Adrenal gland (tissue), 19 donors: ENCODE measurements around the gene ADGRF3. TPM values are rescaled to one million over a fixed set of nuclear protein-coding genes. Genes with fewer than 3 reads are reported as not detected.
A peak's percentile ranks its signal among the peaks of the same experiment; 100 is the strongest.

Source experiments
- DNase-seq, 7 donors: peaks; one replicate each; pipeline ENCODE4 v3.0.0-alpha.2; 2019 to 2020
- H3K27ac ChIP-seq, 5 donors: fragments of 200-600 bp; sonication (generic) in 4 of 5; 1 replicate in 3 of 5; 2 replicates in 2 of 5; pipeline versions ENCODE4 v1.5.1 to v1.8.0; 2016 to 2020; ENCODE audit warnings: mild to moderate bottlenecking in 1 of 5
- H3K27me3 ChIP-seq: fragments of 200-600 bp; 2 replicates; pipeline ENCODE4 v1.8.0; 2021
- H3K36me3 ChIP-seq, 2 donors: fragments of 200-600 bp; replicated peaks in 1 of 2; 1 replicate in 1 of 2; 2 replicates in 1 of 2; pipeline versions ENCODE4 v1.5.1 to v1.8.0; 2018 to 2022
- H3K4me1 ChIP-seq, 2 donors: fragments of 200-600 bp; replicated peaks in 1 of 2; 1 replicate in 1 of 2; 2 replicates in 1 of 2; pipeline versions ENCODE4 v1.5.1 to v1.8.0; 2018 to 2021
- H3K4me3 ChIP-seq, 4 donors: fragments of 200-600 bp; sonication (generic) in 3 of 4; one replicate each; pipeline ENCODE4 v1.5.1; 2016 to 2018
- H3K9me3 ChIP-seq, 3 donors: fragments of 200-600 bp; sonication (generic) in 1 of 3; replicated peaks in 1 of 3; 1 replicate in 2 of 3; 2 replicates in 1 of 3; pipeline versions ENCODE4 v1.5.1 to v1.8.0; 2016 to 2021
- CTCF ChIP-seq, 6 experiments: fragments of 450-650 bp in 4 of 6; fragments of 200-600 bp in 2 of 6; sonication (generic) in 1 of 6; IDR thresholded peaks; 1 replicate in 5 of 6; 2 replicates in 1 of 6; pipeline versions ENCODE4 v1.5.1 to v1.8.0; 2016 to 2021; ENCODE audit warnings: antibody characterized with exemption in 6 of 6, mild to moderate bottlenecking in 2 of 6, moderate library complexity in 1 of 6
- POLR2A ChIP-seq, 2 donors: fragments of 450-650 bp; IDR thresholded peaks; one replicate each; pipeline ENCODE4 v1.6.1; 2017; ENCODE audit warnings: antibody characterized with exemption in 2 of 2, mild to moderate bottlenecking in 2 of 2, moderate library complexity in 1 of 2
- WGBS, 4 donors: extraction: QIAGEN DNeasy Blood & Tissue Kit in 2 of 4; methylation state at CpG; one replicate each; pipeline versions ENCODE4 v1.1.5 to v1.1.7; 2013 to 2017; 5-methylcytosine and 5-hydroxymethylcytosine counted together
- intact Hi-C, 2 donors: fragments of 100-400 bp; cut with DNase I; formaldehyde crosslinking; loops; one replicate each; pipeline versions ENCODE4 v1.14.1 to v1.15.0; 2022 to 2023
- long read RNA-seq, 10 donors: library from polyadenylated mRNA in 3 of 10; unstranded in 2 of 10; stranded (forward) in 1 of 10; transcript quantifications; one replicate each; pipeline ENCODE4 v2.0.0 and lab custom pipeline, GENCODE V29; 2021 to 2026
- polyA plus RNA-seq, 3 donors: library from polyadenylated mRNA; stranded (reverse); fragments of 200-250 nt in 2 of 3; fragments of 350-450 nt in 1 of 3; fragmentation: Illumina TruSeq in 1 of 3; extraction: RNeasy Lipid Tissue Mini Kit (QIAGEN cat#74804) in 1 of 3; gene quantifications; one replicate each; pipeline ENCODE4 v1.2.3, GENCODE V29; 2013 to 2014
- total RNA-seq, 9 donors: library from RNA; depleted of rRNA in 4 of 9; stranded (reverse); fragments of >200 nt in 4 of 9; fragments of 120-200 nt in 1 of 9; fragmentation: NEBNext Ultra II Directional in 1 of 9; extraction: Animal tissue kit (Norgen Biotek cat#: 25700) in 1 of 9; gene quantifications; one replicate each; pipeline versions ENCODE4 v1.1.0 to v1.2.4, GENCODE V29; 2013 to 2023
- donor health status: healthy with polysubstance abuse.
- donor health status: Bipolar disorder and iron deficiency.
- donor health status: DM: yes; HTN: yes; CAD: no.
- donor health status: DM: no; HTN: no; CAD: no.
- donor health status: DM: no; HTN: no; CAD: no.
- donor health status: DM: yes; HTN: yes; CAD: no.

The ADGRF3 gene
- total RNA-seq (under 1 TPM in 6 of 9 donors, not detected in 3; 0.07 to 0.75 (median 0.22) TPM), polyA plus RNA-seq (under 1 TPM; 0.13 to 0.17 (median 0.16) TPM)
- long read RNA-seq, donor 1, partial matches to known transcripts: 0 of 5 reads
- long read RNA-seq, donor 1, other reads (novel, unspliced or antisense): 5 of 5 reads
- long read RNA-seq, donor 2: 0 reads
- long read RNA-seq, donor 3, partial matches to known transcripts: 0 of 5 reads
- long read RNA-seq, donor 3, other reads (novel, unspliced or antisense): 5 of 5 reads
- long read RNA-seq, donor 4: 0 reads
- long read RNA-seq, donor 5, partial matches to known transcripts: 0 of 1 reads
- long read RNA-seq, donor 5, other reads (novel, unspliced or antisense): 1 of 1 reads
- long read RNA-seq, donor 6: 0 reads
- long read RNA-seq, donor 7: 0 reads
- long read RNA-seq, donor 8, partial matches to known transcripts: 86 of 86 reads
- long read RNA-seq, donor 8, other reads (novel, unspliced or antisense): 0 of 86 reads
- long read RNA-seq, donor 9, partial matches to known transcripts: 6 of 6 reads
- long read RNA-seq, donor 9, other reads (novel, unspliced or antisense): 0 of 6 reads
- long read RNA-seq, donor 10: 0 reads

GRCh38 chr2:26346454-26347053 is at the start of gene ADGRF3:
Gene ADGRF3 (minus strand): TSS chr2:26346789. CDS start chr2:26346234, 555 bp downstream.
- TF ChIP-seq POLR2A (IDR thresholded peaks at IDR 0.05) (peak in 1 of 2 donors; percentile 6), CTCF (IDR thresholded peaks at IDR 0.05) (no peak)
- WGBS, 4 donors: 0 to 1% (median 0%) methylated on average over 27 to 28 of the region's 28 CpGs
- peak; percentile 72 to 84 (median 77) for DNase-seq
- intact Hi-C loops: no loop called here
- Histone ChIP-seq H3K27ac (peak within 1 kb of the TSS; percentile 82 to 98 (median 93)), H3K36me3 (no peaks in the 10 kb centered on the region), H3K4me3 (peak within 1 kb of the TSS; percentile 19 to 96 (median 59)), H3K27me3 (no peaks in the 10 kb centered on the region), H3K9me3 (no peaks in the 10 kb centered on the region), H3K4me1 (peaks cover 10 to 29% of the 10 kb centered on the region in 2 donors)

- Histone ChIP-seq H3K27me3 (no peaks in the 10 kb centered on the region), H3K4me3 (no peak overlapping the region), H3K4me1 (no peaks in the 10 kb centered on the region), H3K36me3 (no peaks in the 10 kb centered on the region), H3K27ac (no peak overlapping the region), H3K9me3 (no peaks in the 10 kb centered on the region)
- TF ChIP-seq POLR2A (IDR thresholded peaks at IDR 0.05) (no peak), CTCF (IDR thresholded peaks at IDR 0.05) (no peak)
- WGBS, 4 donors: 69 to 83% (median 78%) methylated on average over 4 of the region's 4 CpGs
- intact Hi-C loops: no loop called here
- DNase-seq: no peak
Measured at GRCh38 chr2:26395394-26395793, 48.8 kb upstream of the ADGRF3 start.

GRCh38 chr2:26394694-26395093 is 48.1 kb upstream of the ADGRF3 start:
- intact Hi-C loops: no loop called here
- no peaks in the 10 kb centered on the region for H3K27me3 ChIP-seq
- no peak overlapping the region for H3K27ac ChIP-seq
- H3K4me1 ChIP-seq: no peaks in the 10 kb centered on the region
- H3K4me3 ChIP-seq: no peak overlapping the region
- H3K36me3 ChIP-seq: no peaks in the 10 kb centered on the region
- WGBS, 4 donors: 87 to 89% (median 88%) methylated on average over 4 of the region's 4 CpGs
- H3K9me3 ChIP-seq: no peaks in the 10 kb centered on the region
- no peak for TF ChIP-seq CTCF (IDR thresholded peaks at IDR 0.05)
- TF ChIP-seq POLR2A (IDR thresholded peaks at IDR 0.05): no peak
- DNase-seq: no peak

- WGBS, 4 donors: 92 to 98% (median 96%) methylated on average over 4 of the region's 4 CpGs
- TF ChIP-seq CTCF (IDR thresholded peaks at IDR 0.05): no peak
- TF ChIP-seq POLR2A (IDR thresholded peaks at IDR 0.05): no peak
- DNase-seq: no peak
- intact Hi-C loops: no loop called here
- no peak overlapping the region for H3K27ac ChIP-seq
- no peaks in the 10 kb centered on the region for H3K27me3 ChIP-seq
- peaks cover 0 to 12% of the 10 kb centered on the region in 2 donors for H3K36me3 ChIP-seq
- H3K4me3 ChIP-seq: no peak overlapping the region
- H3K9me3 ChIP-seq: no peaks in the 10 kb centered on the region
- H3K4me1 ChIP-seq: no peaks in the 10 kb centered on the region
Measured at GRCh38 chr2:26387189-26387588, 40.6 kb upstream of the ADGRF3 start.
